Neural progenitor cell (in vitro differentiated cells): ENCODE results near the gene SMAD7. TPM values are rescaled to one million over a fixed set of nuclear protein-coding genes. Genes with fewer than 3 reads are reported as not detected.

Source experiments
- DNase-seq: peaks from one replicate; pipeline ENCODE4 v3.0.0-alpha.2; 2016; ENCODE audit warnings: low spot score
- H2AFZ ChIP-seq: fragments of 200-600 bp; sonication (generic); replicated peaks from 2 replicates; pipeline ENCODE4 v1.6.1; 2016; ENCODE audit warnings: antibody characterized with exemption
- H3F3A ChIP-seq: fragments of 200-600 bp; sonication (generic); 2 replicates; pipeline ENCODE4 v1.6.1; 2016; ENCODE audit warnings: antibody characterized with exemption, low read depth
- H3K27ac ChIP-seq: fragments of 200-600 bp; sonication (generic); 2 replicates; pipeline ENCODE4 v1.5.1; 2016; ENCODE audit warnings: mild to moderate bottlenecking
- H3K27me3 ChIP-seq: fragments of 200-600 bp; sonication (generic); 2 replicates; pipeline ENCODE4 v1.6.1; 2016; ENCODE audit warnings: mild to moderate bottlenecking, moderate library complexity
- H3K36me3 ChIP-seq: fragments of 200-600 bp; sonication (generic); 2 replicates; pipeline ENCODE4 v1.5.1; 2016
- H3K4me1 ChIP-seq: fragments of 200-600 bp; sonication (generic); 2 replicates; pipeline ENCODE4 v1.6.1; 2016; ENCODE audit warnings: mixed run types
- H3K4me2 ChIP-seq: fragments of 200-600 bp; sonication (generic); 2 replicates; pipeline ENCODE4 v1.6.1; 2016
- H3K4me3 ChIP-seq: fragments of 200-600 bp; sonication (generic); 2 replicates; pipeline ENCODE4 v1.5.1; 2016
- H3K79me2 ChIP-seq: fragments of 200-600 bp; sonication (generic); 2 replicates; pipeline ENCODE4 v1.6.1; 2016; ENCODE audit warnings: low read depth
- H3K9ac ChIP-seq: fragments of 200-600 bp; sonication (generic); 2 replicates; pipeline ENCODE4 v1.6.1; 2016
- H3K9me3 ChIP-seq: fragments of 200-600 bp; sonication (generic); 2 replicates; pipeline ENCODE4 v1.5.1; 2016; ENCODE audit warnings: low read depth
- H4K20me1 ChIP-seq: fragments of 200-600 bp; sonication (generic); 2 replicates; pipeline ENCODE4 v1.6.1; 2016; ENCODE audit warnings: low read depth
- H3K27ac Mint-ChIP-seq: 3 replicates; pipeline ENCODE4 v1.8.0; 2021; ENCODE audit warnings: mixed read lengths
- H3K27me3 Mint-ChIP-seq: 2 replicates; pipeline ENCODE4 v1.8.0; 2022; ENCODE audit warnings: low read depth, mild to moderate bottlenecking, inconsistent platforms, moderate library complexity, mixed read lengths; ENCODE audit not compliant: insufficient read depth
- H3K36me3 Mint-ChIP-seq: 3 replicates; pipeline ENCODE4 v1.8.0; 2021; ENCODE audit warnings: mixed read lengths
- H3K4me1 Mint-ChIP-seq: 3 replicates; pipeline ENCODE4 v1.8.0; 2021; ENCODE audit warnings: mixed read lengths
- H3K4me3 Mint-ChIP-seq: 3 replicates; pipeline ENCODE4 v1.8.0; 2021; ENCODE audit warnings: mild to moderate bottlenecking, moderate library complexity, mixed read lengths
- H3K9me3 Mint-ChIP-seq: 3 replicates; pipeline ENCODE4 v1.8.0; 2020; ENCODE audit warnings: mixed read lengths
- EZH2 ChIP-seq: fragments of 200-600 bp; sonication (generic); IDR thresholded peaks from 2 replicates; pipeline ENCODE4 v1.6.1; 2017; ENCODE audit warnings: antibody characterized with exemption, mild to moderate bottlenecking, moderate library complexity
- EZH2phosphoT487 ChIP-seq: fragments of 200-600 bp; sonication (generic); IDR thresholded peaks from 2 replicates; pipeline ENCODE4 v1.6.1; 2017; ENCODE audit warnings: antibody characterized with exemption
- total RNA-seq: library from RNA; depleted of rRNA; stranded (reverse); fragments of >200 nt; gene quantifications from 2 replicates; pipeline ENCODE4 v1.2.3, GENCODE V29; 2015; ENCODE audit warnings: low replicate concordance
- TF ChIP-seq, protein P1 (sequence below): fragments of 200-600 bp; sonication (generic); IDR thresholded peaks from 2 replicates; pipeline ENCODE4 v1.5.1; 2017; ENCODE audit warnings: antibody characterized with exemption, mild to moderate bottlenecking

Gene SMAD7
- total RNA-seq, 1 donor from 2014 or later, result 1.1 TPM

DNA sequence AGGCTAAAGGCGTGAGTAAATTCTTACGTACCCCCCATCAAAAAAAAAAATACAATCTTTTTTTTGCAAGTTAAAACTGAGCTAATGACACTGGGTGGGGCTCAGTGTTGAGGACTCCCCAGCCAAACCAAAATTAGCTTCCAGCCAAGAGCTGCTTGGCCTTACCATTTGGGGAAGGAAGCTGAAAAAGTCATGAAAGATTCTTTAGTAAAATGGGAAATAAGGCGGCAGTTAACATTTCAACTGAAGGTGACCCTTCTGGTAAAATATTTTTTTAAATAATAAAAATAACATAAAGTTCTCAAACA lies 16.4 kb downstream of the SMAD7 start:
- no peak overlapping the region for H3K4me3 ChIP-seq
- H2AFZ ChIP-seq, result no peak overlapping the region
- TF ChIP-seq EZH2, result no peak
- TF ChIP-seq, protein P1, sequence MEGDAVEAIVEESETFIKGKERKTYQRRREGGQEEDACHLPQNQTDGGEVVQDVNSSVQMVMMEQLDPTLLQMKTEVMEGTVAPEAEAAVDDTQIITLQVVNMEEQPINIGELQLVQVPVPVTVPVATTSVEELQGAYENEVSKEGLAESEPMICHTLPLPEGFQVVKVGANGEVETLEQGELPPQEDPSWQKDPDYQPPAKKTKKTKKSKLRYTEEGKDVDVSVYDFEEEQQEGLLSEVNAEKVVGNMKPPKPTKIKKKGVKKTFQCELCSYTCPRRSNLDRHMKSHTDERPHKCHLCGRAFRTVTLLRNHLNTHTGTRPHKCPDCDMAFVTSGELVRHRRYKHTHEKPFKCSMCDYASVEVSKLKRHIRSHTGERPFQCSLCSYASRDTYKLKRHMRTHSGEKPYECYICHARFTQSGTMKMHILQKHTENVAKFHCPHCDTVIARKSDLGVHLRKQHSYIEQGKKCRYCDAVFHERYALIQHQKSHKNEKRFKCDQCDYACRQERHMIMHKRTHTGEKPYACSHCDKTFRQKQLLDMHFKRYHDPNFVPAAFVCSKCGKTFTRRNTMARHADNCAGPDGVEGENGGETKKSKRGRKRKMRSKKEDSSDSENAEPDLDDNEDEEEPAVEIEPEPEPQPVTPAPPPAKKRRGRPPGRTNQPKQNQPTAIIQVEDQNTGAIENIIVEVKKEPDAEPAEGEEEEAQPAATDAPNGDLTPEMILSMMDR, result no peak
- TF ChIP-seq EZH2phosphoT487, result no peak
- peaks cover 27% of the 10 kb centered on the region for H3K4me1 ChIP-seq
- Mint-ChIP-seq H3K4me1 (peaks cover 71% of the 10 kb centered on the region), H3K9me3 (no peaks in the 10 kb centered on the region), H3K27me3 (peaks cover 4% of the 10 kb centered on the region), H3K36me3 (peaks cover 10% of the 10 kb centered on the region), H3K4me3 (no peak overlapping the region), H3K27ac (no peak overlapping the region)
- H3K36me3 ChIP-seq, result no peaks in the 10 kb centered on the region
- H3F3A ChIP-seq, result no peaks in the 10 kb centered on the region
- no peaks in the 10 kb centered on the region for H3K9me3 ChIP-seq
- peaks cover 8% of the 10 kb centered on the region for H4K20me1 ChIP-seq
- no peak overlapping the region for H3K9ac ChIP-seq
- no peaks in the 10 kb centered on the region for H3K79me2 ChIP-seq
- H3K27me3 ChIP-seq, result no peaks in the 10 kb centered on the region
- no peak for DNase-seq
- no peak overlapping the region for H3K27ac ChIP-seq
- no peak overlapping the region for H3K4me2 ChIP-seq

GRCh38 chr18:48933578-48934414 lies 17.0 kb downstream of the SMAD7 start:
- Histone ChIP-seq H4K20me1 (peaks cover 8% of the 10 kb centered on the region), H3K27ac (no peak overlapping the region), H3K36me3 (no peaks in the 10 kb centered on the region), H3F3A (no peaks in the 10 kb centered on the region), H3K79me2 (no peaks in the 10 kb centered on the region), H3K4me2 (no peak overlapping the region), H3K4me3 (no peak overlapping the region), H3K4me1 (peaks cover 26% of the 10 kb centered on the region), H3K9ac (no peak overlapping the region), H3K27me3 (no peaks in the 10 kb centered on the region), H3K9me3 (no peaks in the 10 kb centered on the region), H2AFZ (no peak overlapping the region)
- H3K27ac Mint-ChIP-seq, result no peak overlapping the region
- H3K36me3 Mint-ChIP-seq, result peaks cover 12% of the 10 kb centered on the region
- H3K9me3 Mint-ChIP-seq, result no peaks in the 10 kb centered on the region
- TF ChIP-seq, protein P1, result no peak
- TF ChIP-seq EZH2, result no peak
- no peak for TF ChIP-seq EZH2phosphoT487
- peaks cover 72% of the 10 kb centered on the region for H3K4me1 Mint-ChIP-seq
- no peak overlapping the region for H3K4me3 Mint-ChIP-seq
- no peak for DNase-seq
- peaks cover 4% of the 10 kb centered on the region for H3K27me3 Mint-ChIP-seq

GRCh38 chr18:48932822-48933510 lies 17.8 kb downstream of the SMAD7 start:
- Mint-ChIP-seq H3K4me1 (peaks cover 72% of the 10 kb centered on the region), H3K4me3 (no peak overlapping the region), H3K27me3 (peaks cover 7% of the 10 kb centered on the region), H3K27ac (no peak overlapping the region), H3K36me3 (peaks cover 12% of the 10 kb centered on the region), H3K9me3 (no peaks in the 10 kb centered on the region)
- Histone ChIP-seq H3K9me3 (no peaks in the 10 kb centered on the region), H3K27ac (no peak overlapping the region), H3K4me3 (no peak overlapping the region), H4K20me1 (peaks cover 7% of the 10 kb centered on the region), H3K4me2 (no peak overlapping the region), H3K36me3 (no peaks in the 10 kb centered on the region), H3F3A (no peaks in the 10 kb centered on the region), H3K9ac (no peak overlapping the region), H3K79me2 (no peaks in the 10 kb centered on the region), H3K4me1 (peaks cover 29% of the 10 kb centered on the region), H2AFZ (no peak overlapping the region), H3K27me3 (no peaks in the 10 kb centered on the region)
- TF ChIP-seq EZH2phosphoT487 (no peak), EZH2 (no peak)
- TF ChIP-seq, protein P1, result no peak
- DNase-seq, result no peak
